GM21515 (cell line): ENCODE results near the gene RBFOX2.
"Not testable (repeated sequence)": the region's sequence is repeated elsewhere in the genome, so short reads cannot be mapped to it uniquely, and the experiment has no call there.

Experiments used
- ATAC-seq: cut with Tn5 transposase; IDR thresholded peaks from one replicate; pipeline ENCODE4 v1.9.1; 2021; ENCODE audit not compliant: unreplicated experiment

The RBFOX2 gene

DNA sequence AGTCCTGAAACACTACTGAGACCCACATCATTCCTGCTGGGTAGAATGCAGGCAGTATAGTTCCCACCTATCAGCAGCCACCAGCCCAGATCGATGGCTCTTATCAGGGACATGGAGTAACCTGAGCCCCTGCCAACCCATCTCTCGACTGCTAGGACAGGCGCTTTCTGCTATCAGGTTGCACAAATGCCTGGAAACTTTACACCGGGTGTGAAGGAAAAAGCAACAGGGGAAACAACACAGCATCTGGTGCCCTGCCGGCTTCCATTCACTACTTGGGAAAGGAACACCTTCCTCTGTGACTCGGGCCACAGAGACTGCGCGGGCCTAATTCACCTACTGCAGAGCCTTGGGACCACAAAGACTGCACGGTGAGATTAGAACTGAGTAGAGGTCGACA lies 18.5 kb downstream of the RBFOX2 start:
- ATAC-seq: no peak

DNA sequence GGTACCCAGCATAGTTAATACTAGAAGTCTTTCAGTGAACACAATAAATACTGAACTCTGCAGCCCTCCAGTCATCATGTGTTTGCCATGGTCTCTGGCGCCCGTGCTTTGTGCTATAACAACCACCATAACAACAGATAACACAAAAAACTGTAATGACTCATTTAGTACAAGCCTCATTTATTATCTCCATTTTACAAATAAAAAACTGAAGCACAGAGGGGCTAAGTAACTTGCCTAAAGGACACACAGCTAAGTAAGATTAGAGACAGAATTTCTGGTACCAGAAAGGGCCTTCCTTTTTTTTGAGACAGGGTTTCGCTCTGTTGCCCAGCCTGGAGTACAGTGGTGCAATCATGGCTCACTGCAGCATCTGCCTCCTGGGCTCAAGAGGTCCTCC lies 19.5 kb downstream of the RBFOX2 start:
- no peak for ATAC-seq

DNA sequence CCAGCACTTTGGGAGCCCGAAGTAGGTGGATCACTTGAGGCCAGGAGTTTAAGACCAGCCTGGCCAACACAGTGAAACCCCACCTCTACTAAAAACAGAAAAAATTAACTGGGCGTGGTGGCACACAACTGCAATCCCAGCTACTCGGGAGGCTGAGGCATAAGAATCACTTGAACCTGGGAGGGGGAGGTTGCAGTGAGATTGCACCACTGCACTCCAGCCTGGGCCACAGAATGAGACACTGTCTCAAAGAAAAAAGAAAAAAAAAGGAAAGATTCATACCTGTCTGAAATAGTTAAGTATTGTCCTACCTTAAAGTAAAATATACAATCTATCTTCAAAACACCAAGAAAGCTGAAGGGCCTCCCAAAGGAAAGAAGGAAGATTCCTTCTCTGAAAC lies 20.1 kb downstream of the RBFOX2 start:
- ATAC-seq: no peak

DNA sequence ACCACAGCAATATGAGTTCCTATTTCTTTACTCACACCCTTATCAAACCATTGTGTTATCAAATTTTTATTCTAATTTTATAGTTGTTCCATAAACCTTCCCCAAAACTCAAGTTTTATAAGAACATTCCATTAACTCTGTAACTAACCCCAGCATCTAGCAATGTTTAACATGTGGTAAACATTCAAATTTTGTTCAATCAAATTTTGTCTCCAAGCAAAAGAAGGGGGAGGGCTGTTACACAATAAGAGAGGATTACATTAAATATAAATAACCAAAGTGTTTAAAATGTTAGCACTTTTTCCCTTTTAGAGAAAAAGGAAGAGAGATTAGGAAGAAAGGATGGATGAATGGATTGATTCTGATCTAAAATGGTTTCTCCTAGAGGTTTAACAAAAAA lies 20.5 kb downstream of the RBFOX2 start:
- ATAC-seq: no peak

DNA sequence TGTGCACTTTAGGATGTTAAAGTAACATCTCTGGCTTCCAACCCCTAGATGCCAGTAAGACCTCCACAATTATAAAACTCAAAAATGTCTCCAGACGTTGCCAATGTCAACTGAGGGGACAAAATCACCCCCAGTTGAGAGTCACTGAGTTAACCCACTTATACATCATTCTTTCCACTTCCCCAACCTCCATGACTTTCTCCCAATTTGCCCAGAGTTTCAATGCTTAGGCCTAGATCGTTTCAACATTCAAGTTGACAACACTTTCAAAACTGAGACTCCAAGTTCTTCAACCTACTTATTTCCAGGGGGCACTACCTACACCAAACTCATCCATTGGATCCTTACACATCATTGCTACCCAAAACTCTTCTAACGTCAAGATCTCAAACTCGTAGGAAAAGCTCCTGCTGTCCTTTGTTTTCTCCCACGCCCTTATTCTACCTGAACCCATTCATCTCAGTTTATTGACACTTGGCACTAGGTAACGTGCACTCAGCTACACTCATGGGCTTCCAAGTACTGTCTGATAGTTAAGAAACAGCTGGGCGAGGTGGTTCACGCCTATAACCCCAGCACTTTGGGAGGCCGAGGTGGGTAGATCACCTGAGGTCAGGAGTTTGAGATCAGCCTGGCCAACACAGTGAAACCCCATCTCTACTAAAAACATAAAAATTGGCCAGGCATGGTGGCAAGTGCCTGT lies 24.5 kb downstream of the RBFOX2 start:
- ATAC-seq: no peak

DNA sequence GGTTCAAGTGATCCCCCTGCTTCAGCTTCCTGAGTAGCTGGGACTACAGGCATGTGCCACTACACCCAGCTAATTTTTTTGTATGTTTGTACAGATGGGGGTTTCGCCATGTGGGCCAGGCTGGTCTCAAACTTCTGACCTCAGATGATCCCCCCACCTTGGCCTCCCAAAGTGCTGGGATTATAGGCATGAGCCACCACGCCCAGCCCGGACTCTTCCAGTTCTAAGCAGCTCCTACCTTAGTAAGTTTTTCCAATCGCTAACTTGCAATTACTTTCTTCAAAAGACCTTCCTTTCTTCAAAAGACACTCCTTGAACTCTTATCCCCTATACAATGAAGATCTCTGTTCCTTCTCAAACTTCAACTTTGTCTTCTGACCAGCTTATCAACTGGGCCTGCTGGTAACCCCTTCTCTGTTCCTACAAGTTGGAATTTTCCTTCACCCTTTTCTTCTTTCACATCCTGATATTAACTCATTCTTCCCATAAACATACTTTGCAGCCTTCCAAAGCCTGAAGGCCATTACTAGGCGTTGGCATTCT lies 25.8 kb downstream of the RBFOX2 start:
- no peak for ATAC-seq

DNA sequence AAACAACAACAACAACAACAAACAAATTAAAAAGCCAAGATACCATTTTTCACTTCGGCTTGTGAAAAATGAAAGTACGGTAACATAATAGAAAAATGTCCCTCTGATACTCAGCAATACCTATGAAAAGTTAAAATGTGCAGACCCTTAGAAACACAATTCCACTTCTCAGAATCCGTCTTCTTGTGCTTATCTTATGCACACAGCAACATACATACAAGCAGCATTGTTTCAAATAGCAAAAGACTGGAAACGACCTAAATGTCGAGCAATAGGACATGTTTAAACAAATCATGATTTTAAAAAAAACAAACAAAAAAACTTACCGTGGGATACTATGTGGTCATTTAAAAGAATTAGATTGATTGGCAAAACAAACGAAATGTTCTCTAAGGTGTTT lies 26.5 kb downstream of the RBFOX2 start:
- no peak for ATAC-seq

DNA sequence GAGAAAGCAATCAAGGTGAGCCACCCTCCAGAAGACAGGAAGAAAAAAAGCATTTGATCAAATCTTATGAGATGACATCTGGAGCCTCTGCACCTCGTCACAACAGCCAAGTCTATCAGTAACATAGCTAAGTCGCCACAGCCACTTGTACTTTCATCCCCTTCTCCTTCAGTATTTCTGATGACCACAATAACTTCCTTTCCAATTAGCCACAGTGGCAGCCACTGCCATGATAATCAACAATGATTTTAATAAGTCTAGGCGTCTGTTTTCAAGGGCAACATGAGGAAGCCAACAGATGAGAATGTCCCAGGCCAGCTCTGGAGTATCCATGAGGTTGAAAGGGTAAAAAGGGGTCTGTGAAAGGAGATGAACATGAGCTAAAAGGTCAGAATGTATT lies 29.9 kb downstream of the RBFOX2 start:
- no peak for ATAC-seq

DNA sequence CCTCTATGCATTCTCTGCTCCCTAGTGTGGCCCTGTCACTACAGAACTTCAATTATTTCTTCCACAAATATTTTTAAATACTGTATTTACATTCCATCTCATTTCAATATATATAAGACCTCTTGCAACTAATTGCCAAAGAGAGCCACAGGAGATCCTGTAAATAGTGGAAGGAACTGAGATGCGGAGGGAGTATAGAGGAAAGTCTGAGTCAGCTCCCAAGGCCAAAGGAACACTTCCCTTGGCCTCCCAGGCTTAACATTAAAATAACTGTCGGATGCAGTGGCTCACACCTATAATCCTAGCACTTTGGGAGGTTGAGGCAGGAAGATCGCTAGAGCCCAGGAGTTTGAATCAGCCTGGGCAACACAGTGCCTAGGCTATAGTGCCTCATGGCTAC lies 31.2 kb downstream of the RBFOX2 start:
- ATAC-seq: no peak

DNA sequence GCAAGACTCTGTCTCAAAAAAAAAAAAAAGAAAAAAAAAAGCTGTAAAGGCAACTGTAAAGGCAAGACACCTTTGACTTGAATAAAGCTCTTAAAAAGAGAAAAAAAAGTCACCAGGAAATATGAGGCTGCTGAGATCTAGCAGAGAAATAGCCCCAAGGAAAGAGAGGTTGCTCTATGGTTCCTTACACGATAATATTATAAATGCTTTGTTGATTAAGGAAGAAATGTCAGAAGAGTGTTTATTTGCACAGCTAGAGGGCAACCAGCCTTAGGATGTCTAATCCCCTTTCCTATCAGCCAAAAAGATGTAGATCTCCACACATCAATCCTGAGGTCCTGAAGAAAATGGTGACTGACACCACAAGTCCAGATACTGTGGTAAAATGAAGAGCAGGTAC lies 32.0 kb downstream of the RBFOX2 start:
- ATAC-seq: no peak

DNA sequence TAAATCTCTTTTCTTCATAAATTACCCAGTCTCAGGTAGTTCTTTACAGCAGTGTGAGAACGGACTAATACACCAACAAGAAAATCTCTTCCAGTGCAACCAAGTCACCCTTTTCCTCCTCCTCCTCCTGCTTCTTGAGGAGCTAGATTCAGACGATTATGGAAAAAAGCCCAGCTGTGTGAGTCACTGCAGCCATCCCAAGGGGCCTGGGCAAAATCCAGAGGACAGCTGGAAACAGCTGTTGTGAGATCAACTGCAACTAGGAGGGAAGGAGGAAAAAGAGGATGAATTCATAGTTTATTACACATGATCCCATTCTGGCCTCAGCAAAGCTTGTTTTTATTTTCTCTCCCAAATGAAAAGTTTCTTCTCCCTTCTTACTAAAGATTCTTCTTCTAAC lies 32.9 kb downstream of the RBFOX2 start:
- ATAC-seq: no peak

DNA sequence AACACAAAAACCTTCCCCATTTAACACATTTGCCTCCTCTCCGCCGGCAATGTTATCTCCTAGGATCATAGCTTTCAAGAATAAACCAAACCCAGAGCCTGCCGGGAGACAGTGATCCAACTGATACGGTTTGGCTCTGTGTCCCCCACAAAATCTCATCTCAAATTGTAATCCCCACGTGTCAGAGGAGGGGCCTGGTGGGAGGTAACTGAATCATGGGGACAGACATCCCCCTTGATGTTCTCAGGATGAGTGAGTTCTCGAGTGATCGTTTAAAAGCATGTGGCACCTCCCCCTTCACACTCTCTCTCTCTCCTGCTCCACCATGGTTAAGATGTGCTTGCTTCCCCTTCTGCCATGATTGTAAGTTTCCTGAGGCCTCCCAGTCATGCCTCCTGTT lies 33.3 kb downstream of the RBFOX2 start:
- ATAC-seq: no peak

DNA sequence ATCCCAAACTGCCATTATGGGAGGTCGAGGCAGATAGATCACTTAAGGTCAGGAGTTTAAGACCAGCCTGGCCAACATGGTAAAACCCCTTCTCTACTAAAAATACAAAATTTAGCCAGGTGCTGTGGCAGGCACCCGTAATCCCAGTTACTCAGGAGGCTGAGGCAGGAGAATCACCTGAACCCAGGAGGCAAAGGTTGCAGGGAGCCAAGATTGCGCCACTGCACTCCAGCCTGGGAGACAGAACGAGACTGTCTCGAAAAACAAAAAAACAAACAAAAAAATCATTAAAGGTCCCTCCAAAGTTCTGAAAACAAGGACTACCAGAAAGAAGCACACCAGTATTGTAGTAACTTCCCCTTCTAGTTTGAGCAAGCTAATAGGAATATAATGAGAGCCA lies 34.9 kb downstream of the RBFOX2 start:
- not testable (repeated sequence) for ATAC-seq

DNA sequence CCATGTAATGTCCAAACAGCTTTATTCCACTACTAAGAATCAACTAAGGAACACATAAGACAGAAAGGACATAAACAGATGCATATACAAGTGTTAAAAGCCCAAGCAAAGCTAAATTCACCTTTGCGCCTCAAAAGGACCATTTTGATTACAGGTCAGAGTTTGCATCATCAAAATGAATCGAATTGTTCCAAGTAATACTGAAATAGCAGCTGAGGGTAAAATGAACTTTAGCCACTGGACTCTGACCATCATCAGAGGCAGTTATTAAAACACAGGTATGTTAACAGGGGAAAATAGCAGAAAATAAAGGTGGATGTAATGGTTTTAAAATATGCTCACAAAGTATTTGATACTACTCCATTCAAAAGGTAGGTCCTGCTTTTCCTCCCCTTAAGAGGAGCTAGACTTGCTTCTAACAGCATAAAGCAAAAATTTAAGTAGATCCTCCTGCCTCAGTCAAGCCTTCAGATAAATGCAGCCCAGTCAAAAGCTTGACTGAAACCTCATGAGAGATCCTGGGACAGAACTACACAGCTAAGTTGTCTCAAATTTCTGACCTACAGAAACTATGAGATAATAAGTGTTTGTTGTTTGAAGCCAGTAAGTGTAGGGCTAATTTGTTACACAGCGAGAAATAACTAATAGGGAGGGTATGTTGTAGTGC lies 35.4 kb downstream of the RBFOX2 start:
- no peak for ATAC-seq

DNA sequence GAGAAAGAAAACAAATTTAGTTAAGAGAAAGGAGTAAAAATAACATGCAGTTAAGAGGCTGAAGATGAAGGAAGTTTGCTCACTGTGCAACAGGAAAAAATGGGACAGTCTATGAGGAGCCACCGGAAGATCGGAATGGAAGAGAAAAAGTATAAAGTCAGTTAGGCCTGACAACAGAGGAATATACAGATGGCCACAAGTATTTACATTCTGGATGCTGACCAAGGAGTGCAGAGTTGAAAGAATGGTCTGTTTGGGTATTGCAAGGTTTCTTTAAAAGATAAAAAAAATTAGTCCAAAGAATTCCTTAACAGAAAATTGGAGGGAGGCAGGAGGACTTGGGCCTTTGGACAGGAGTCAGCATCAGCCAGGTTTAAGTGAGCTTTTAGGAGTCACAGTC lies 37.5 kb downstream of the RBFOX2 start:
- ATAC-seq: no peak

DNA sequence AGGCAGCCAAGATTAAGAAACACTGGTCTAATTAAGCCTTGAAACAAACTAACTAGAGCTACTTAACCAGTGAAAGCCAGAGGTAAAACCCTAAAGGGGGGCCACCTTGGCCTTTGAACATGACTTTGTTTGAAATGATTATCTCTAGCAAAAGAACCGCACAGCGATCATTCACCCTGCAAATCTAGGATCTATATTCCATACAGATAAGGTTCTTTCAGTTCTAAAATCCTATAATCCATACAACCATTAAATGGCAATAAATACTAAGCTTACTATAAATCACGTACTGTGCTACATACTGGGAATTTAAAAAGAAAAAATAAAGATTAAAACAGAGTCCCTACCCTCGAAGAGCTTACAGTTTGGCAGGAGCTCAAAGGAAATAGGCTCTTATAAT lies 40.6 kb downstream of the RBFOX2 start:
- no peak for ATAC-seq

DNA sequence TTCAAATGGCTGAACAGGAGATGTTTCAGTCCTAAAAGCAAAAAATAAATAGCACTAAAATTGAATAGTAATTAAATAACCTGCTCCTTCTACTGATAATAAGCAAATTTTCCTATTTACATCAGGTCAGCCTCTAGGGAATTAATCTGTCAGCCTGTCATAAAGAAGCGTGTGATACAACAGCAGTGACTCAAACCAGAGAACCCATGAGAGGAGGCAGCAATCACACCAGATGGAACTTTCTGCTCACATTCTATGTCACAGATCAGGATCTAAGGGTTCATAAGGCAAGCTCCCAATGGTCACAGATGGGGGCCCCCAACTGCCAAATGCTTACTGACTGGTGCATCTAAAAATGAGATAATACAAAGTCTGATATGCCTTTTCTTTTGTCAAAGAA lies 41.1 kb downstream of the RBFOX2 start:
- ATAC-seq: no peak

DNA sequence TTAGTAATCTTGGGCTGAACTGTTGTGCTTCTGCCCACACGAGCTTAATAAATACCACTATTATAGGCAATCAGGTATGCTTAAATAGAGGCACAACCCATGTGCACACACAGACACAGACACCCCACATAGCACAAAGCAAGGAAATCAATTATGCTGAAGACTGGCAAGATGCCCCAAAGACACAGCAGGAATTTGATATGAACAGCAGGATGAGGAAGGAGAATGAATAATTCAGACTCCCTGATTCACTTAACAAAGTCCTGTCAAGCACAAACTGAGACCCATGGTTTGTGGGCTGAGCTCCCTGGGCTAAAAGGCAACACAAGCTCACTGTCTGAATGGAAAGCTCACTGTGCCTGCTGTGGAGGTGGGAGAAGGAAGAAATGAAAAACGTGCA lies 42.5 kb downstream of the RBFOX2 start:
- ATAC-seq: no peak

DNA sequence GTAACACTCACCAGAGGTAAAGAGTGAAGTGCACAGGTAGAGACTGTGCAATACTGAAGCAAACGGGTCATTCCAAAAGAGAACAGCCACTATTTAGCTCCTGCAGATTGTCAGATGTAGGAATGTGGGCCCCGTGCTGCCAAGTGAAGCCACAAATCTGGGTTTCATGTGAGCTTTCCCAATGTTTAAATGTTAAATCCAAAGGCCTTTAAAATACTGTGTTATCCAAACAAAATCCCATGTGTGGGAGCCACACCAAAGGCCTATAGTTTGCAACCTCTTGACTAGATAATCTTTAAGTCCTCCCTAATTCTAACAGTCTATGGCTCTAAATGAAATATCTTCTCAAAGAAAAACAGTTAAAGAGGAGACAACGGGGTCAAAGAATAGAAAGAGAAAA lies 43.3 kb downstream of the RBFOX2 start:
- ATAC-seq: no peak

DNA sequence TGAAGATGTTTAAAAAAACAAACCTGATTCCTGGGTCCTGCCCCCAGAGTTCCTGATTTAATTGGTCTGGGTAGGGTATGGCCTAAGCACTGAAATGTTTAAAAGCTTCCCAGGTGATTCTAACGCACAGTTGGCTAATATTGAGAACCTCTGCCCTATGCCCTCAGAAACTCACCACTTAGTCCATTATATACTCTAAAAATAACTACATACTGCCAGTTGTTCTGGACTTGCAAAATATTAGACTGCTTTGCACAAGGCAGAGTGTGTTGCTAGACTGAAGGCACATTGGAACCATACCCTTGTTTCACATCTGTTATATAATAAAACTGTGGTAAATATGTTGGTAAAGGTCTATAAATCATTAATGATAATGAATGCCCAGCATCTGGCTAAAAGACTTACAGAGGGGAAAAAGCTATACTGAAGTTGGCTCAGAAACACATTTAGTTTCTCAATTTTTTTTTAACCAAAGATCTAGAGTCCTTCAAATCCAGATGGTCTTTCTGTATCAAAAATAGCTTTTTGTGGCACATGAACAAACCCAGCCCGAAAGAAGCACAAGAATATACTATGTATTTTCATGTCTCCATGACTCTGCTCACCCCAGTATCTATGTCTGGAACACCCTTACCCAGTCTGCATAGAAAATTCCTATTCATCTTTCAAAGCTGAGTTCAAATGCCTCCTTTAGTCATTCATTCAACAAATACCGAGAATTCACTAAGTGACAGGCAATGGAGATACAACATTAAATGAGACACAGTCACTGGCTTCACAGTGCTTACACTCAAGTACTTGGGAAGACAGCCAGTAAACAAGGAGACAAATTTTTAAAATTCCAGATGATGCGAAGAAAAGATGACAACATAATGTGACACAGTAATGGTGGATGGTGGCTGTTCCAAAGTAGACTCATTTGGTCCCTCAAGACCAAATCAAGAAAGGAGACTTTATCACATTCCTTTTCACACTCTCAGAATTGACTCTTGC lies 44.1 kb downstream of the RBFOX2 start:
- ATAC-seq: no peak

DNA sequence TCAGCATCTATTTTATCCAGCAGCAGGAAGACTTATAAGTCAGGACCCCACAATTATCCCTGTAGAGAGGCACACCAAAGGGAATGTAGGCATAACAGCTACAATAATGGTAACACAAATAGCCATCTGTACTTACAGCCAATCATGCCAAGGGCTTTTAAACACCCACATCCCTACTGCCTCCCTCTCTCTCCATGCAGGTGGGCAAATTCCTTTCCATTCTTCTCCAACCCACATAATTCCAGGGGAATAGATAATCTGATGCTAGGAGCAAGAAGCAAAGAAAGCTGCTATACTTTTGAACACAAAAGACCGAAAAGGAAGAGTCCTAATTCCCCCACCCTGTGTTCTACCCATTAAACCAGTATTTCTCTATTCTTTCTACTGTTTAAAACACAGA lies 46.7 kb downstream of the RBFOX2 start:
- ATAC-seq: no peak

DNA sequence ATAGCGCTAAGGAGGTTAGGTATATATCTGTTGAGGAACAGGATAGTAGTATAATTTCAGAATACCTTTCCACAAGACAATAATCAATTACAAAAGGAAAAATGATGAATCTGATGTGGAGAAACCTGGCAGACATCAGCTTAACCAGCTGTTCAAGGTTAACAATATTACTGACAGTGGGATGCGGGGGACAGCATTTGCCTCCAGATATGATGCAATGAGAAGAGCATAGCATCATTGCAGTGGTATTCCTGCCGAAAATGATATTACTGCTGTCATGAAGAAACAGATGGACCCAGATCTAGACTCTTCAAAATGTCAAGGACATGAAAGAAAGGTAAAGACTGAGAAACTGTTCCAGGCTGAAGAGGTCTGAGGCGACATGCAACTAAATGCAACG lies 49.7 kb downstream of the RBFOX2 start:
- no peak for ATAC-seq
